SK-MEL-5 (cell line): ENCODE results near the gene SLC19A1. TPM values are rescaled to one million over a fixed set of nuclear protein-coding genes. Genes with fewer than 3 reads are reported as not detected.
"Not testable (repeated sequence)": the region's sequence is repeated elsewhere in the genome, so short reads cannot be mapped to it uniquely, and the experiment has no call there.

Source experiments
- DNase-seq: peaks from one replicate; pipeline ENCODE4 v3.0.0-alpha.2; 2016; ENCODE audit warnings: low read depth, low spot score
- in situ Hi-C: cut with HindIII; loops from 2 replicates; pipeline ENCODE4 v1.10.0; 2016; ENCODE audit warnings: low sequenced_read_pairs, high pct_unique_total_duplicates, low pct_unique_long_range_greater_than_20kb
- total RNA-seq: library from RNA; depleted of rRNA; stranded (reverse); fragments of >200 nt; shearing (Covaris generic); gene quantifications from 2 replicates; pipeline ENCODE4 v1.2.3, GENCODE V29; 2014

Gene SLC19A1
- total RNA-seq, 1 experiment from 2014 or later, result 12.7 TPM

- no peak for DNase-seq
- in situ Hi-C loops, result no loop called here
Observed at GRCh38 chr21:45562965-45563364, 20.7 kb upstream of the SLC19A1 start.

- in situ Hi-C loops, result no loop called here
- DNase-seq, result no peak
Observed at GRCh38 chr21:45562402-45562801, 20.2 kb upstream of the SLC19A1 start.

GRCh38 chr21:45561241-45561640, 19.0 kb upstream of the SLC19A1 start:
- in situ Hi-C loops, DNase-seq: not testable (repeated sequence)

GRCh38 chr21:45560106-45561021, 18.1 kb upstream of the SLC19A1 start:
- in situ Hi-C loops, result no loop called here
- DNase-seq, result no peak

- DNase-seq, result no peak
- in situ Hi-C loops, result no loop called here
Observed at GRCh38 chr21:45559216-45560105, 17.2 kb upstream of the SLC19A1 start.

GRCh38 chr21:45558044-45558721, 15.9 kb upstream of the SLC19A1 start:
- no peak for DNase-seq
- in situ Hi-C loops, result no loop called here

GRCh38 chr21:45557616-45558043, 15.4 kb upstream of the SLC19A1 start:
- in situ Hi-C loops, result no loop called here

GRCh38 chr21:45556645-45557615, 14.7 kb upstream of the SLC19A1 start:
- DNase-seq, result no peak
- in situ Hi-C loops, result no loop called here

More at GRCh38 chr21:45557616-45558043, 15.4 kb upstream of the SLC19A1 start:
- no peak for DNase-seq

- no peak for DNase-seq
- in situ Hi-C loops, result no loop called here
Observed at GRCh38 chr21:45556302-45556644, 14.0 kb upstream of the SLC19A1 start.

- in situ Hi-C loops, result no loop called here
- peak; percentile 68 for DNase-seq
Observed at GRCh38 chr21:45555557-45556301, 13.5 kb upstream of the SLC19A1 start.

GRCh38 chr21:45555251-45555556, 13.0 kb upstream of the SLC19A1 start:
- DNase-seq, result no peak
- in situ Hi-C loops, result no loop called here

GRCh38 chr21:45554477-45555175, 12.4 kb upstream of the SLC19A1 start:
- in situ Hi-C loops, result no loop called here
- DNase-seq, result peak; percentile 54

GRCh38 chr21:45552696-45553391, 10.6 kb upstream of the SLC19A1 start:
- in situ Hi-C loops, result no loop called here

GRCh38 chr21:45551783-45552695, 9.8 kb upstream of the SLC19A1 start:
- in situ Hi-C loops, result no loop called here
- DNase-seq, result no peak

More at GRCh38 chr21:45552696-45553391, 10.6 kb upstream of the SLC19A1 start:
- no peak for DNase-seq
